Stimulated activated CD8-positive, alpha-beta memory T cell treated with anti-CD3 and anti-CD28 coated beads, Interleukin-15, amount 100 ng/mL, for 4 hours (primary cell): ENCODE data around the gene OR10T2.
"Not testable (repeated sequence)": the region's sequence is repeated elsewhere in the genome, so short reads cannot be mapped to it uniquely, and the experiment has no call there.

Experiments
- DNase-seq, 2 donors: peaks; one replicate each; pipeline ENCODE4 v3.0.0-alpha.2; 2020; ENCODE audit warnings: low read depth in 2 of 2

The OR10T2 gene, protein sequence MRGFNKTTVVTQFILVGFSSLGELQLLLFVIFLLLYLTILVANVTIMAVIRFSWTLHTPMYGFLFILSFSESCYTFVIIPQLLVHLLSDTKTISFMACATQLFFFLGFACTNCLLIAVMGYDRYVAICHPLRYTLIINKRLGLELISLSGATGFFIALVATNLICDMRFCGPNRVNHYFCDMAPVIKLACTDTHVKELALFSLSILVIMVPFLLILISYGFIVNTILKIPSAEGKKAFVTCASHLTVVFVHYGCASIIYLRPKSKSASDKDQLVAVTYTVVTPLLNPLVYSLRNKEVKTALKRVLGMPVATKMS

DNA sequence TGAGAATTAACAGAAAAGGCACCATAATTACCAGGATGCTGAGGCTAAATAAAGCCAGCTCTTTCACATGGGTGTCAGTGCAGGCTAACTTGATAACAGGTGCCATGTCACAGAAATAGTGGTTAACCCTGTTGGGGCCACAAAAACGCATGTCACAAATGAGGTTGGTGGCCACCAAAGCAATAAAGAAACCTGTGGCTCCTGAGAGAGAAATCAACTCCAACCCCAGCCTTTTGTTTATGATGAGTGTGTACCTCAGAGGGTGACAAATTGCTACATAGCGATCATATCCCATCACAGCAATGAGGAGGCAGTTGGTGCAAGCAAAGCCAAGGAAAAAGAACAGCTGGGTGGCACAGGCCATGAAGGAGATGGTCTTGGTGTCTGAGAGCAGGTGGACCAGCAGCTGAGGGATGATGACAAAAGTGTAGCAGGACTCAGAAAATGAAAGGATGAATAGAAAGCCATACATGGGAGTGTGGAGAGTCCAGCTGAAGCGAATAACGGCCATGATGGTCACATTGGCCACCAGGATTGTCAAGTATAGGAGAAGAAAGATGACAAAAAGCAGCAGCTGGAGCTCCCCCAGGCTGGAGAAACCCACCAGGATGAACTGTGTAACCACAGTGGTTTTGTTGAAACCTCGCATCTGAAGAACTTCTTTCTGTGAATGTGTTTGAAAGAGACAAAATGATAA, at the start of gene OR10T2:
Gene OR10T2, minus strand, starts transcription at position 649 of the 697 bp plus-strand sequence. Its CDS starts 0 bp downstream, at position 649.
- DNase-seq = no peak

DNA sequence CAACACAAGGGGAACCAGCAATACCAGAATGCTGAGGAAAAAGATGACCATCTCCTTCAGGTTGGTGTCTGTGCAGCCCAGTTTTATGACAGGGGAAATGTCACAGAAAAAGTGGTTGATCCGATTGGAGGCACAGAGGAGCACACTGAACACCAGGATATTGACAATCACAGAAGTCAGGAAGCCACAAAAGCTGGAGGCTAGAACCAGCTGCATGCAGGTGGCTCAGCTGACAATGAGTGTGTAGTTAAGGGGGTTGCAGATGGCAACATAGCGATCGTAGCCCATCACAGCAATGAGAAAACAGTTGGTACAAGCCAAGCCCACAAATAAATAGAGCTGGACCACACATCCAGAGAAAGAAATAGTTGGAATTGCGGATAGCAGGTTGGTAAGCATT, 46.1 kb upstream of the OR10T2 start:
- no peak for DNase-seq

- DNase-seq = no peak
These were observed 35.5 kb upstream of the OR10T2 start for GRCh38 chr1:158434741-158435140.

DNA sequence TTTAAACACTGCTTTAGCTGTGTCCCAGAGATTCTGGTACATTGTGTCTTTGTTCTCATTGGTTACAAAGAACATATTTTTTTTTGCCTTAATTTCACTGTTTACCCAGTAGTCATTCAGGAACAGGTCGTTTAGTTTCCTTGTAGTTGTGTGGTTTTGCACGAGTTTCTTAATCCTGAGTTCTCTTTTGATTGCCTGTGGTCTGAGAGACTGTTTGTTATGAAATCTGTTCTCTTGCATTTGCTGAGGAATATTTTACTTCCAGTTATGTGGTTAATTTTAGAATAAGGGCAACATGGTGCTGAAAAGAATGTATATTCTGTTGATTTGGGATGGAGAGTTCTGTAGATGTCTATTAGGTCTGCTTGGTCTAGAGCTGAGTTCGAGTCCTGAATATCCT, 30.9 kb upstream of the OR10T2 start:
- DNase-seq = not testable (repeated sequence)

DNA sequence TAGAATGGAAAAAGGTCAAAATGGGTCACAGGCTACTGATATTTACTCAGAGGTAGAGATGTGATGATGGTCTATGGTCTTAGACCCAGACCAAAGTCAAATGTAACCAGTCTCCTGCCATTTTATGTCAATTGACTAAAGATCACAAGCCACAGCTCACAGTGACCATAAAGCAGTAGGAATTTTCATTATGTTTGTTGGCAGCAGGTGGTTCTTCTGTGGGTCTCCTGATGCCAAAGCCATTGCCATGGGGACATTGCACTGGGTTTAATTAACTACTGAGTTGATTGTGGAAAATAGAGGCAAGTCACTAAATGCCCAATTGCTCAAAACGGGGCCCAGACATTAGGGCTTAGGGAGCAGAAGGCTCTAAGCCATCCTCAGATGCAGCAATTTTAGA, 26.9 kb upstream of the OR10T2 start, which contains the start of gene OR10K2:
Gene OR10K2, minus strand, starts transcription at position 101 of the 400 bp plus-strand sequence. CDS start 5,371 bp downstream, outside the sequence.
- no peak for DNase-seq

GRCh38 chr1:158425027-158425426, 25.8 kb upstream of the OR10T2 start:
- DNase-seq = no peak

DNA sequence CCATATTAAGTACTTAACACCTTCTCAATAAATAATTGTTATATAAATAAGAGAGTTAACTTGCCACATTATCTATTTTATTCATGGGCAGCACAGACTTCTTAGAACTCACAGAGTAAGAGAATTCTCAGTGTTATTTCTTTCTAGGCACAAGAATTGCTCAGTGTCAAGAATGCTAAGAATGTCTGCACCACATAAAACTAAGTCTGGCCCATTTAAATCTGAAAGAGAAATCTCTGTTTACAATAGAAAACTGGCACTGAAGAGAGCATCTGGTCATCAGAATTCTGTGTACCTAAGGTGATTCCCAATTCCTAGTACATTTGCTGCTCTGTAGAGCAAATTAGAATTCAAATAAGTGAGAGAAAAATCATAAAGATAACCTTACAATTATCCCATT, 22.9 kb upstream of the OR10T2 start:
- DNase-seq = no peak

DNA sequence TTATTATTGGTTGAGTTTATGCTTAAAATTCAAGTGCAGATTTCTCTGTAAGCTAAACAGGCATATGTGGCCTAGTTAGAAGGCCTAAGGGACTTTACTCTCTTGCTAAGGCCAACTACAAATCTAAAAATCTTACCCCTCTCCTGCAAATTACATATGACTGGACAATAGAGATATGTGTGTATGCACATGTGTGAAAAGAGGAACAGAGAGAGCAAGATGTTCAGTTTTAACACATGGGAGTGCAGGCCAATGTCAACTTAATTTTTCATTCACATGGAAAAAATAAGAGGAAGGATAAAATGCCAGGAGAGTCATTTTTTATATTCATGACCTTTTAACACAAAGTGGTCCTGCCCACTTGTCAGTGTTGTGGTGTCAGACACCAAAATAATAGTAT, 18.3 kb upstream of the OR10T2 start:
- no peak for DNase-seq

- DNase-seq = no peak
These were observed 15.5 kb upstream of the OR10T2 start for GRCh38 chr1:158414651-158415345.

DNA sequence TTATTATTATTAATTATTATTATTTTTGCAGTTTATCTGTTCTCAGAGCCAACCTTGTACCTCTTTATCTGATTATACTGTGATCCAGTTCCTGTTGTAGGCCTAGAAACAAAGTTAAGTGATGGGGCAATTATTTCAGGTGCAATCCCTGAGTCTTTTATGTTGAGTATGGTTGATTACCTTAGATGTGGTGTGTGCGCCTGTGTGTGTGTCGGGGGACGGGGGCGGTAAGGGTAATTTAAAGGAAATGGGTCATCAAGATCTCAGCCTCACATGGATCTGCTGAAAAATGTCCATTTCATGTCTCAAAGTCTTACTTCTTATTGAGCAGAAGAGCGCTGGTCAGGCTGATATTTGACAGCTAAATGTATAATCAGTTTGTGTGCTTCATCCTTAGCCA, 7.8 kb upstream of the OR10T2 start:
- no peak for DNase-seq

DNA sequence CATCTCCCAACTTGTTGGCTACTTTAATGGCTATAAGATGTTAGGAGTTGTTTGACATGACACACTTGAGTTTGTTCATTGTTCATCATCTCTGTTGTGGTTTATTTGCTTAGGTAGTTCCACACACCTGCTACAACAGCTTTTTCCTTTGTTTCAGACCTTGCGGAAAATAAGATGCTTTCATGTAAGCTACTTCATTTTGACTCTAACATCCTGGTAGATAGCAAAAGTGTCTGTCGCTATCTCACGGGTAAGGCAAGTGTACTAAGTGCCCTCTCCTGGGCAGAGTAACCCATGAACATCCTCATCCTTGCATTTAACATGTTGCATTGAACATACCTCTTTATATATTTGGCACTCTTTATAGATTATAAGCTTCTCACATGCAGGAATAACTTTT, 1.6 kb upstream of the OR10T2 start:
- DNase-seq = no peak

GRCh38 chr1:158396646-158397045, 2.6 kb downstream of the OR10T2 start:
- DNase-seq = no peak

DNA sequence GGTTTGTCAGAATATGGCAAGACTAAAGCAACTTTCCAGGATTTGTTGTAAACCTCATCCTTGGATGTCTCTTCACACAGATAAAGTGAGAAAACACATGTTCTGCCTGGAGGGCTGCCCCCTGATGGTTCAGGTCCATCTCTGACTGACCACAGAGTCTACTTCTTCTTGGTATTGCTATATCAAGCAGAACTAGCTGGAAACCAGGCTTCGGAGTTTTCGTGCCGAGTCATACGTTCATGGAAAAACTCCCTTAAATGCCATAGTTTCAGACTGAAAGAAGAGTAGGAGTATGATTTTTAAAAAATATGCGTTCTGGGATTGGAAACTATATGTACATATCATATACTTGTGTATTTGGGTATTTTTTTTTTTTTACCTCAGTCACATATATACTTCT, 5.8 kb downstream of the OR10T2 start:
- DNase-seq = no peak

DNA sequence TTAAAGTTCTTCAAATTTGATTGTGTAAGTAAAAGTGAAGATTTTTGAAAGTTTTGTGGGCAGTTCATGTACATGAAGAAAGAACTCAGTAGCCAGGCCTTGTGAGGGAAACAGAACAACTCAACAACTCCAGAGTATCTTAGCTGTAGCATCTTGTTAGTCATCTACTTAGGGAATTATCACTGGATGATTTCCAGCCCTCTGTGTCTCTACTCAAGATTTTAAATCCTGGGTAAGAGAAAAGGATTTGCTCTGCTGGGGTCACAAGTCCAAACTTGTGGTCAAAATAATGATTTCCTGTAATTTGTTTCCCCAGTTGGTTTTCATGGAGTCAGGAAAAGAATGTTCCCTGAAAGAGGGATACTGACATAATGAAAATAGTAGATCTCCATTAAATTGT, 8.2 kb downstream of the OR10T2 start:
- no peak for DNase-seq

DNA sequence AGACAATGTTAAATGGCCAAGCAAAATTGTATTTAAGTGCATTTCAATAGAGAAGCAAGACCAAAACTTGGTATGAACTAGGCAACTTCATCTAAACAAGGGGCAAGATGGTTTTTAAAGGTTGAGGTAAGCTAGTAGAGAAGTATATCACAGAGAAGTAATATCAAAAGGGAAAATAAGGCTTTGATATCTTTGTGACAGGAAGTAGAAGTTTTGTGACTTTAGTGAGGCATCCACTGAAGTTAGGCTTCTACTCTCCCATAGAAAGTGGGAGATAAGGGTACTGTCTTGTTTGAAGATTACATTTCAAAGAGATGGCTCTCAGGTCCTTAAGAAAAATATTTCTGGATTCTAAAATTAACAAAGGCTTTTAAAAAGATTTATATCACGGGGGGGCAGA, 8.9 kb downstream of the OR10T2 start:
- DNase-seq = no peak

DNA sequence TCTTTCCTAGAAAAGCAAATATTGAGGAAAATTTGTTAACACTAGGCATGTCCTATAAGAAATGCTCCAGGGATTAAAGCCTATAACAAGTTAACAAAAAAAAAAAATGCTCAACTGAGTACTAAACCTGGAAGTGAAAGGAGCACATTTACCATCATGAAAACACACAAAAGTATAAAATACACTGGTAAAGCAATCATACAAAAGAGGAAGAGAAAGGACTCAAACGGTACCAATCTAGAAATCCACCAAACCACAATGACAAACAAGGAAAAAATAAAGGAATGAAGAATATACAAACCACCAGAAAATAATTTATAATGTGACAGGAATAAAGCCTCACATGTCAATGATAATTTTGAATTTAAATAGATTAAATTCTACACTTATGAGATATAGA, 24.4 kb downstream of the OR10T2 start:
- no peak for DNase-seq

- not testable (repeated sequence) for DNase-seq
These were observed 25.2 kb downstream of the OR10T2 start for GRCh38 chr1:158374101-158374500.

DNA sequence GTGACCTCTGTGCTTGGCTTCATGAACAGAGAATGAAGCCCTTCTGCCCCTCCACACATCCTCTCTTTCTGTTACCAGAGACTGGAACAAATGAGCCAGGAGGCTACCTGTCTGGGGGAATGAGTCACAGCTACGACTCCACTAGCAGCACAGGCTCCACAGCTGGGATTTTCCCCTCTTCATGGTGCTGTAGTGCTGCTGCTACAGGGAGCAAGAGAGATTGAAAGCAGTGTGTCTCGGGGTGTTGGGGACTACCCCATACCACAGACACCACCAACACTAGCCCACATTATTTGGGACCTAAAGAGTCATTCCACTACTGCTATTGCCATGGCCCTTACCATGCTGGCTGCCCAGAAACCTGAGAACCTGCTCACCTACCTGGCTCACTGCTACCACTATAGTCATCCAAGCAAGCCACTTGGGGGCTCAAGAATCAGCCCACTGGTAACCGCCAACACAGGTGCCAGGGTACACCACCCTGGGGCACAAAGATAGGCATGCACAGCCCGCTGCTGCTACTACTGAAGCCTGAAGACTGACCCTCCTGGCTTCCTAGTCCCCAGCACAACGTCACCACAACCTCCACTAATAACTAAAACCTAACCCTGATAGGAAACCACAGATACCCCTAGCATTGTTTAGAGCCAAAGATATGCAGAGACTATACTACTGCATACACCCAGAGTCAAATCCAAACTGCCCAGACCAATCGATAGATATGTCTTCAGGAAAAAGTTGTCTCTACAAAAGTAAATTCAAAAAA, 27.9 kb downstream of the OR10T2 start:
- DNase-seq = no peak

- no peak for DNase-seq
These were observed 32.5 kb downstream of the OR10T2 start for GRCh38 chr1:158366783-158367182.

- no peak for DNase-seq
These were observed 36.3 kb downstream of the OR10T2 start for GRCh38 chr1:158362941-158363340.

GRCh38 chr1:158362482-158362881, 36.8 kb downstream of the OR10T2 start:
- no peak for DNase-seq

- no peak for DNase-seq
These were observed 41.8 kb downstream of the OR10T2 start for GRCh38 chr1:158357441-158357840.
